ENCODE results near the gene TDRD9. TPM values are rescaled to one million over a fixed set of nuclear protein-coding genes. Genes with fewer than 3 reads are reported as not detected.

The TDRD9 gene, protein sequence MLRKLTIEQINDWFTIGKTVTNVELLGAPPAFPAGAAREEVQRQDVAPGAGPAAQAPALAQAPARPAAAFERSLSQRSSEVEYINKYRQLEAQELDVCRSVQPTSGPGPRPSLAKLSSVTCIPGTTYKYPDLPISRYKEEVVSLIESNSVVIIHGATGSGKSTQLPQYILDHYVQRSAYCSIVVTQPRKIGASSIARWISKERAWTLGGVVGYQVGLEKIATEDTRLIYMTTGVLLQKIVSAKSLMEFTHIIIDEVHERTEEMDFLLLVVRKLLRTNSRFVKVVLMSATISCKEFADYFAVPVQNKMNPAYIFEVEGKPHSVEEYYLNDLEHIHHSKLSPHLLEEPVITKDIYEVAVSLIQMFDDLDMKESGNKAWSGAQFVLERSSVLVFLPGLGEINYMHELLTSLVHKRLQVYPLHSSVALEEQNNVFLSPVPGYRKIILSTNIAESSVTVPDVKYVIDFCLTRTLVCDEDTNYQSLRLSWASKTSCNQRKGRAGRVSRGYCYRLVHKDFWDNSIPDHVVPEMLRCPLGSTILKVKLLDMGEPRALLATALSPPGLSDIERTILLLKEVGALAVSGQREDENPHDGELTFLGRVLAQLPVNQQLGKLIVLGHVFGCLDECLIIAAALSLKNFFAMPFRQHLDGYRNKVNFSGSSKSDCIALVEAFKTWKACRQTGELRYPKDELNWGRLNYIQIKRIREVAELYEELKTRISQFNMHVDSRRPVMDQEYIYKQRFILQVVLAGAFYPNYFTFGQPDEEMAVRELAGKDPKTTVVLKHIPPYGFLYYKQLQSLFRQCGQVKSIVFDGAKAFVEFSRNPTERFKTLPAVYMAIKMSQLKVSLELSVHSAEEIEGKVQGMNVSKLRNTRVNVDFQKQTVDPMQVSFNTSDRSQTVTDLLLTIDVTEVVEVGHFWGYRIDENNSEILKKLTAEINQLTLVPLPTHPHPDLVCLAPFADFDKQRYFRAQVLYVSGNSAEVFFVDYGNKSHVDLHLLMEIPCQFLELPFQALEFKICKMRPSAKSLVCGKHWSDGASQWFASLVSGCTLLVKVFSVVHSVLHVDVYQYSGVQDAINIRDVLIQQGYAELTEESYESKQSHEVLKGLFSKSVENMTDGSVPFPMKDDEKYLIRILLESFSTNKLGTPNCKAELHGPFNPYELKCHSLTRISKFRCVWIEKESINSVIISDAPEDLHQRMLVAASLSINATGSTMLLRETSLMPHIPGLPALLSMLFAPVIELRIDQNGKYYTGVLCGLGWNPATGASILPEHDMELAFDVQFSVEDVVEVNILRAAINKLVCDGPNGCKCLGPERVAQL (N-terminal part only)
- total RNA-seq = 6.5 and 6.7 TPM in 2 replicates

GRCh38 chr14:103928011-103928890 lies at the start of gene TDRD9:
TSS of gene TDRD9 (plus strand) at chr14:103928456. CDS start at chr14:103928510, 54 bp downstream.

GRCh38 chr14:103941973-103942736 lies 13.9 kb downstream of the TDRD9 start, which contains the start of gene RD3L:
TSS of gene RD3L (minus strand) at chr14:103942529. CDS start at chr14:103941695, 834 bp downstream.

GRCh38 chr14:104085032-104085888 lies 157.0 kb downstream of the TDRD9 start, which contains the start of gene ASPG:
TSS of gene ASPG (plus strand) at chr14:104085700. CDS start at chr14:104085771, 71 bp downstream.

Small RNA genes within 50 kb of the gene (small RNA-seq; reads per million reads assigned to genes)
- 0.89 reads per million, percentile 52 among the genes with 10 or more reads in this experiment for gene RN7SL634P

Other genes with a start within 250 kb of the TDRD9 start
- 11.4 and 11.5 TPM in 2 replicates for gene XRCC3, start 213.0 kb upstream of the TDRD9 start, total RNA-seq
- gene ZFYVE21, start 212.6 kb upstream of the TDRD9 start, total RNA-seq = 75.8 and 104 TPM in 2 replicates
- 25.1 and 34.5 TPM in 2 replicates for gene PPP1R13B, start 80.9 kb upstream of the TDRD9 start, total RNA-seq
- not detected in 2 replicates for gene RD3L, start 14.1 kb downstream of the TDRD9 start, total RNA-seq
- gene ASPG, start 157.2 kb downstream of the TDRD9 start, total RNA-seq = 0.22 and 0.79 TPM in 2 replicates
- 1.6 and 2.3 TPM in 2 replicates for gene KIF26A, start 210.1 kb downstream of the TDRD9 start, total RNA-seq